Stimulated activated CD8-positive, alpha-beta memory T cell treated with anti-CD3 and anti-CD28 coated beads, Interleukin-7, amount 100 ng/mL, for 48 hours (primary cell): Measurements from ENCODE around the gene FRMD3.

Source experiments
- DNase-seq, 2 donors: peaks; one replicate each; pipeline ENCODE4 v3.0.0-alpha.2; 2020; ENCODE audit warnings: low read depth in 1 of 2; ENCODE audit errors: extremely low read depth in 1 of 2

FRMD3 gene

GRCh38 chr9:83342731-83343130 lies 195.5 kb downstream of the FRMD3 start:
- no peak for DNase-seq

GRCh38 chr9:83342006-83342405 lies 196.2 kb downstream of the FRMD3 start:
- DNase-seq: no peak

GRCh38 chr9:83340451-83340850 lies 197.8 kb downstream of the FRMD3 start:
- DNase-seq: no peak

GRCh38 chr9:83339435-83339834 lies 198.8 kb downstream of the FRMD3 start:
- DNase-seq: no peak

- DNase-seq: no peak
Observed at GRCh38 chr9:83336706-83337105, 201.5 kb downstream of the FRMD3 start.

- peak; percentile 37 to 45 for DNase-seq
Observed at GRCh38 chr9:83334320-83334719, 203.9 kb downstream of the FRMD3 start.

- no peak for DNase-seq
Observed at GRCh38 chr9:83330207-83331196, 207.7 kb downstream of the FRMD3 start.

- no peak for DNase-seq
Observed at GRCh38 chr9:83327750-83328622, 210.2 kb downstream of the FRMD3 start.

GRCh38 chr9:83327323-83327722 lies 210.9 kb downstream of the FRMD3 start:
- DNase-seq: no peak

- no peak for DNase-seq
Observed at GRCh38 chr9:83323148-83323547, 215.1 kb downstream of the FRMD3 start.

GRCh38 chr9:83322438-83322837 lies 215.8 kb downstream of the FRMD3 start:
- no peak for DNase-seq

- no peak for DNase-seq
Observed at GRCh38 chr9:83317244-83317643, 221.0 kb downstream of the FRMD3 start.

GRCh38 chr9:83315649-83316048 lies 222.6 kb downstream of the FRMD3 start:
- no peak for DNase-seq

GRCh38 chr9:83313781-83314180 lies 224.4 kb downstream of the FRMD3 start:
- DNase-seq: no peak

- DNase-seq: no peak
Observed at GRCh38 chr9:83312537-83312936, 225.7 kb downstream of the FRMD3 start.

- DNase-seq: no peak
Observed at GRCh38 chr9:83307066-83307724, 231.0 kb downstream of the FRMD3 start.

GRCh38 chr9:83304686-83305085 lies 233.5 kb downstream of the FRMD3 start:
- no peak for DNase-seq

- no peak for DNase-seq
Observed at GRCh38 chr9:83299571-83299970, 238.6 kb downstream of the FRMD3 start.

GRCh38 chr9:83299094-83299493 lies 239.1 kb downstream of the FRMD3 start:
- DNase-seq: no peak

GRCh38 chr9:83296123-83296522 lies 242.1 kb downstream of the FRMD3 start:
- no peak for DNase-seq

- no peak for DNase-seq
Observed at GRCh38 chr9:83294816-83295215, 243.4 kb downstream of the FRMD3 start.
